Mesenchymal stem cell (in vitro differentiated cells and primary cell): ENCODE measurements around the gene CFAP299.

ENCODE experiments used
- DNase-seq: peaks from one replicate; pipeline ENCODE4 v3.0.0-alpha.2; 2013
- H2AFZ ChIP-seq: one replicate; pipeline ENCODE4 v1.6.1; 2013; ENCODE audit warnings: low read depth, mild to moderate bottlenecking, control low read depth, inconsistent platforms, low read length, moderate library complexity
- H2AK5ac ChIP-seq: 2 replicates; pipeline ENCODE4 v1.6.1; 2013; ENCODE audit warnings: low read length, moderate library complexity, mild to moderate bottlenecking, inconsistent platforms; ENCODE audit not compliant: severe bottlenecking
- H2BK120ac ChIP-seq: one replicate; pipeline ENCODE4 v1.6.1; 2013; ENCODE audit warnings: low read depth, mild to moderate bottlenecking, inconsistent platforms, low read length, moderate library complexity
- H2BK12ac ChIP-seq, 2 experiments: one replicate each; pipeline ENCODE4 v1.6.1; 2013; ENCODE audit warnings: inconsistent platforms in 2 of 2, low read length in 2 of 2, mild to moderate bottlenecking in 2 of 2, moderate library complexity in 2 of 2, control low read depth in 1 of 2
- H2BK15ac ChIP-seq: one replicate; pipeline ENCODE4 v1.6.1; 2013; ENCODE audit warnings: mild to moderate bottlenecking, low read depth, inconsistent platforms; ENCODE audit not compliant: poor library complexity, severe bottlenecking
- H2BK5ac ChIP-seq: 2 replicates; pipeline ENCODE4 v1.6.1; 2013; ENCODE audit warnings: low read depth, mild to moderate bottlenecking, low read length, control low read depth, inconsistent platforms; ENCODE audit not compliant: poor library complexity, severe bottlenecking
- H3K14ac ChIP-seq, 2 experiments: one replicate each; pipeline ENCODE4 v1.6.1; 2013; ENCODE audit warnings: inconsistent platforms in 2 of 2, low read length in 2 of 2, control low read depth in 1 of 2, mild to moderate bottlenecking in 1 of 2, moderate library complexity in 1 of 2
- H3K18ac ChIP-seq, 2 experiments: one replicate each; pipeline ENCODE4 v1.6.1; 2013; ENCODE audit warnings: inconsistent platforms in 2 of 2, low read length in 2 of 2, control low read depth in 1 of 2, low read depth in 1 of 2, mild to moderate bottlenecking in 1 of 2
- H3K23ac ChIP-seq, 2 experiments: one replicate each; pipeline ENCODE4 v1.6.1; 2013; ENCODE audit warnings: inconsistent platforms in 2 of 2, low read length in 2 of 2, mild to moderate bottlenecking in 2 of 2, moderate library complexity in 2 of 2, control low read depth in 1 of 2
- H3K27ac ChIP-seq: 2 replicates; pipeline ENCODE4 v1.5.1; 2013; ENCODE audit warnings: mild to moderate bottlenecking, moderate library complexity, low read length, control low read depth, inconsistent platforms; ENCODE audit not compliant: poor library complexity, severe bottlenecking
- H3K27me3 ChIP-seq, 2 experiments: 2 replicates each; pipeline versions ENCODE4 v1.6.1 to v1.7.0; 2013; ENCODE audit warnings: low read length in 2 of 2, mild to moderate bottlenecking in 2 of 2, moderate library complexity in 2 of 2, control low read depth in 1 of 2, inconsistent platforms in 1 of 2; ENCODE audit not compliant: control insufficient read depth in 1 of 2, insufficient read depth in 1 of 2
- H3K36me3 ChIP-seq, 2 experiments: 2 replicates each; pipeline versions ENCODE4 v1.6.1 to v1.7.0; 2013; ENCODE audit warnings: low read length in 2 of 2, control low read depth in 1 of 2, inconsistent platforms in 1 of 2, low read depth in 1 of 2, mild to moderate bottlenecking in 1 of 2; ENCODE audit not compliant: insufficient read depth in 2 of 2, control insufficient read depth in 1 of 2
- H3K4ac ChIP-seq, 2 experiments: one replicate each; pipeline ENCODE4 v1.6.1; 2013; ENCODE audit warnings: inconsistent platforms in 2 of 2, low read length in 2 of 2, mild to moderate bottlenecking in 2 of 2, moderate library complexity in 2 of 2, control low read depth in 1 of 2, low read depth in 1 of 2
- H3K4me1 ChIP-seq: 2 replicates; pipeline ENCODE4 v1.6.1; 2013; ENCODE audit warnings: low read depth, low read length, control low read depth; ENCODE audit not compliant: control insufficient read depth, insufficient read depth
- H3K4me2 ChIP-seq: 2 replicates; pipeline ENCODE4 v1.6.1; 2013; ENCODE audit warnings: low read length, mild to moderate bottlenecking, inconsistent platforms; ENCODE audit not compliant: poor library complexity, severe bottlenecking
- H3K4me3 ChIP-seq, 2 experiments: 2 replicates each; pipeline versions ENCODE4 v1.5.1 to v1.7.0; 2013; ENCODE audit warnings: low read length in 2 of 2, mild to moderate bottlenecking in 2 of 2, control low read depth in 1 of 2, low read depth in 1 of 2; ENCODE audit not compliant: insufficient read depth in 1 of 2
- H3K79me1 ChIP-seq: replicated peaks from 2 replicates; pipeline ENCODE4 v1.6.1; 2013; ENCODE audit warnings: mild to moderate bottlenecking, control low read depth, low read length, inconsistent platforms; ENCODE audit not compliant: poor library complexity, severe bottlenecking
- H3K9ac ChIP-seq: 2 replicates; pipeline ENCODE4 v1.7.0; 2013; ENCODE audit warnings: mild to moderate bottlenecking, low read length, moderate library complexity
- H3K9me3 ChIP-seq: 2 replicates; pipeline ENCODE4 v1.7.0; 2013; ENCODE audit warnings: mild to moderate bottlenecking, low read length; ENCODE audit not compliant: control insufficient read depth
- H4K8ac ChIP-seq: one replicate; pipeline ENCODE4 v1.6.1; 2013; ENCODE audit warnings: inconsistent platforms, mild to moderate bottlenecking, low read length, moderate library complexity
- H4K91ac ChIP-seq: one replicate; pipeline ENCODE4 v1.6.1; 2013; ENCODE audit warnings: mild to moderate bottlenecking, low read length, inconsistent platforms
- WGBS: methylation state at CpG from one replicate; pipeline ENCODE4 v1.1.7; 2013; ENCODE audit warnings: mixed read lengths; 5-methylcytosine and 5-hydroxymethylcytosine counted together

Gene CFAP299

DNA sequence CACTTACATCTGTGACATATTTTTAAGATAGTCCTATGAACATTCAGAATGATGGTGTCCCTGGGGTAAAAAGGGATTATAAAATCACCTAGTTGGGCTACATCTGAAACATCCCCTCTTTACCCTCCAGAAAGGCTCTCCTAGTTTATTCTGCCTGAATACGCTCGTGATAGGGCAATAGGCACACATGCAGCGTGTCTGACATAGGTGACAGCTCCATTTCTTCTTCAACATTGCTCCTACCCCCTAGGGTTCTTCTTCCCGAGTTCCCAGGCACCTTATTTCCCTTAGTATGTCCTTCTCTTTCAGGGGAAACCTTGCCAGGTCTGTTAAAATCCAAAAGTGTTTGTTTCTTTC, 27.1 kb upstream of the CFAP299 start:
- H3K4ac ChIP-seq = peak overlapping the region in 1 of 2 experiments; percentile 55
- no peak for DNase-seq
- no peaks in the 10 kb centered on the region for H3K36me3 ChIP-seq
- no peak overlapping the region for H2BK5ac ChIP-seq
- peak overlapping the region in 1 of 2 experiments; percentile 45 for H3K4me3 ChIP-seq
- no peak overlapping the region for H2AFZ ChIP-seq
- H2BK12ac ChIP-seq = no peak overlapping the region
- no peak overlapping the region for H2BK15ac ChIP-seq
- H4K91ac ChIP-seq = no peak overlapping the region
- no peaks in the 10 kb centered on the region for H3K9me3 ChIP-seq
- peaks cover 5% of the 10 kb centered on the region for H3K4me1 ChIP-seq
- H2AK5ac ChIP-seq = peak overlapping the region; percentile 64
- WGBS = 80% methylated on average over 4 of the region's 4 CpGs
- no peak overlapping the region for H3K23ac ChIP-seq
- no peak overlapping the region for H2BK120ac ChIP-seq
- no peak overlapping the region for H4K8ac ChIP-seq
- H3K27me3 ChIP-seq = no peaks in the 10 kb centered on the region
- peak overlapping the region; percentile 42 for H3K27ac ChIP-seq
- peak overlapping the region; percentile 75 for H3K9ac ChIP-seq
- no peak overlapping the region for H3K4me2 ChIP-seq
- H3K79me1 ChIP-seq = no peaks in the 10 kb centered on the region
- H3K18ac ChIP-seq = peak overlapping the region in 1 of 2 experiments; percentile 48
- H3K14ac ChIP-seq = no peak overlapping the region

DNA sequence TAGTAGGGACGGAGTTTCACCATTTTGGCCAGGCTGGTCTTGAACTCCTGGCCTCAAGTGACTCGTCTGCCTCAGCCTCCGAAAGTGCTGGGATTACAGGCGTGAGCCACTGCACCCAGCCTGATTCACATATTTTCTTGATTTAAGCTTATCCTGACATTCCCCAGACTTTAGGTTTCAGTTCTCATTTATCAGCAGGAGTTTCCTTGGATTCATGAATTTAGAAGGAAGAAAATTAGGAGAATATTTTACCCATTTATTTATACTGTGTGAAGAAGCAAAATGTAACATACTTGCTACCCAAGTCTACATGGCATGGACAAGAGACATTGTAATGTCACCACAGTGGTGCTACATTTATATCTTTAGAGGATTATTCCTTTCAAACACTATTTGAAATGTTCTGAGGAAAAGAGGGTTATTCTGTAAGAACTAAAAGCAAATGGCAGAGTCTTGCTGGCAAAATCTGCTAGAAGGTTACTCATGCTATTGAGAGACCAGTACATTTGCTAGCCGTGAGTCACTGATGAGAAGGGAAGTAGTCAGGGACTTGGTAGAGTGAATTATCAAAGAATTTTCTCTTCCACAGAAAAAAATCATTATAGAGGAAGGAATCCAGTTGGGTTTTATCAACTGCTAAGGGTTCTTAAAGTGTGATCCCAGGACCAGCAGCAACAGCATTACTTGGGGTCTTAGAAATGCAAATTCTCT, 26.1 kb upstream of the CFAP299 start:
- H3K79me1 ChIP-seq = no peaks in the 10 kb centered on the region
- peak overlapping the region in 1 of 2 experiments; percentile 73 for H3K18ac ChIP-seq
- H3K4me2 ChIP-seq = no peak overlapping the region
- no peak overlapping the region for H4K8ac ChIP-seq
- no peak overlapping the region for H3K4ac ChIP-seq
- peak overlapping the region; percentile 60 for H3K27ac ChIP-seq
- H2AFZ ChIP-seq = no peak overlapping the region
- peaks cover 5% of the 10 kb centered on the region for H3K4me1 ChIP-seq
- H4K91ac ChIP-seq = no peak overlapping the region
- peak overlapping the region in 1 of 2 experiments; percentile 45 for H3K4me3 ChIP-seq
- no peak overlapping the region for H3K14ac ChIP-seq
- peak overlapping the region; percentile 75 for H3K9ac ChIP-seq
- no peaks in the 10 kb centered on the region for H3K9me3 ChIP-seq
- WGBS = 43% methylated on average over 3 of the region's 5 CpGs
- no peaks in the 10 kb centered on the region for H3K36me3 ChIP-seq
- DNase-seq = peak; percentile 78
- no peak overlapping the region for H2BK12ac ChIP-seq
- H3K27me3 ChIP-seq = no peaks in the 10 kb centered on the region
- no peak overlapping the region for H2BK120ac ChIP-seq
- peak overlapping the region; percentile 39 for H2BK5ac ChIP-seq
- H3K23ac ChIP-seq = no peak overlapping the region
- peak overlapping the region; percentile 99 for H2AK5ac ChIP-seq
- no peak overlapping the region for H2BK15ac ChIP-seq

DNA sequence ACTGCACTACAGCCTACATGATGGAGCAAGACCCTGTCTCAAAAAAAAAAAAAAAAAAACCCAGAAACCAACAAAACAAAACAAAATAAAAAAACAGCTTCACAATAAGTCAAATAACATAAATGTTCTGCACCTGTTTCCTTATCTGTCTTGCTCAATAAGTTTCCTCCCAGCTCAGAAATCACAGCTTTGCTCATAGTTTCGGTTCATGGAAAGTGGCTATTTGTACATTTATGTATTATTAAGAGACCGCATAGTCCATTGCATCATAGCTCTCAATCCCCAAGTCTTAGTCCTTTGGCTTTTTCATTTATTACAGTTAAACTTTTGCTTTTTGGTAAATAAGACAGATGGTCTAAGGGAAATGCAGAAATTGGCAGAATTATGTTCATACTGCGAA, 24.4 kb upstream of the CFAP299 start:
- H3K9ac ChIP-seq = no peak overlapping the region
- no peak overlapping the region for H3K4me3 ChIP-seq
- H3K9me3 ChIP-seq = no peaks in the 10 kb centered on the region
- H3K4ac ChIP-seq = no peak overlapping the region
- no peak overlapping the region for H3K18ac ChIP-seq
- no peak overlapping the region for H4K8ac ChIP-seq
- WGBS = 100% methylated on average over 1 of the region's 3 CpGs
- no peak overlapping the region for H3K27ac ChIP-seq
- no peak overlapping the region for H2AFZ ChIP-seq
- no peak overlapping the region for H2BK12ac ChIP-seq
- H3K14ac ChIP-seq = no peak overlapping the region
- peaks cover 5% of the 10 kb centered on the region for H3K4me1 ChIP-seq
- H2BK15ac ChIP-seq = no peak overlapping the region
- no peaks in the 10 kb centered on the region for H3K36me3 ChIP-seq
- no peak overlapping the region for H2BK5ac ChIP-seq
- no peak overlapping the region for H3K23ac ChIP-seq
- no peak for DNase-seq
- no peaks in the 10 kb centered on the region for H3K79me1 ChIP-seq
- no peak overlapping the region for H2AK5ac ChIP-seq
- H4K91ac ChIP-seq = no peak overlapping the region
- H2BK120ac ChIP-seq = no peak overlapping the region
- no peaks in the 10 kb centered on the region for H3K27me3 ChIP-seq
- no peak overlapping the region for H3K4me2 ChIP-seq

DNA sequence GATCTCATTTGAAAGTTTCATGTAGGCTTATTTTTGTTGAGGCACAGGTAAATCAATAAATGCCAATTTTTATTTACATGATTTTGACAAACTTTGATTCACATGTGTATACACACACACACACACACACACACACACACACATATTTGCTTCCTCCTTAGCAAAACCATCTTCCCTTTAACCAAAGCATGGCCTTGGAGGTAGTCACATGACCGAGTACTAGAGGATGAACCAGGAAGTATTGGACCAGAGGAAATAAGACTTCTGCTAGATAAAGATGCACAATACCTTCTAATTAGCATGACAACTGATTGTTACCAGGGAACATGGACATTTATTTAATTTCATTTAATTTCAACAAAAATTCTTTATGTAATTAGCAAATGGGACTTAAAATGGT, 23.4 kb upstream of the CFAP299 start:
- Histone ChIP-seq H3K18ac (no peak overlapping the region), H3K27ac (no peak overlapping the region), H3K4me2 (no peak overlapping the region), H4K8ac (no peak overlapping the region), H3K27me3 (no peaks in the 10 kb centered on the region), H3K4me3 (no peak overlapping the region), H2AK5ac (no peak overlapping the region), H2AFZ (no peak overlapping the region), H2BK5ac (no peak overlapping the region), H3K4me1 (peaks cover 5% of the 10 kb centered on the region), H3K9me3 (no peaks in the 10 kb centered on the region), H3K79me1 (no peaks in the 10 kb centered on the region), H3K36me3 (no peaks in the 10 kb centered on the region), H3K14ac (no peak overlapping the region), H2BK120ac (no peak overlapping the region), H3K4ac (no peak overlapping the region), H2BK12ac (no peak overlapping the region), H2BK15ac (no peak overlapping the region), H3K23ac (no peak overlapping the region), H4K91ac (no peak overlapping the region), H3K9ac (no peak overlapping the region)
- 86% methylated on average over 1 of the region's 1 CpG for WGBS
- DNase-seq = no peak
